Muscle of leg (tissue), 11 donors: ENCODE measurements around the gene PLD5. TPM values are rescaled to one million over a fixed set of nuclear protein-coding genes. Genes with fewer than 3 reads are reported as not detected.
"Not testable (repeated sequence)": the region's sequence is repeated elsewhere in the genome, so short reads cannot be mapped to it uniquely, and the experiment has no call there.

Experiments used
- DNase-seq: peaks from one replicate; pipeline ENCODE4 v3.0.0; 2013
- H3K27ac ChIP-seq: one replicate; pipeline ENCODE4 v1.5.1; 2013; ENCODE audit warnings: mild to moderate bottlenecking, low read length, control low read depth
- H3K27me3 ChIP-seq: one replicate; pipeline ENCODE4 v1.6.1; 2013; ENCODE audit warnings: low read length; ENCODE audit not compliant: control insufficient read depth, insufficient read depth
- H3K36me3 ChIP-seq: one replicate; pipeline ENCODE4 v1.6.1; 2013; ENCODE audit warnings: low read length; ENCODE audit not compliant: control insufficient read depth, insufficient read depth
- H3K4me1 ChIP-seq: one replicate; pipeline ENCODE4 v1.6.1; 2013; ENCODE audit warnings: low read length; ENCODE audit not compliant: control insufficient read depth, insufficient read depth
- H3K4me3 ChIP-seq: one replicate; pipeline ENCODE4 v1.5.1; 2013; ENCODE audit warnings: low read length, control low read depth
- H3K9me3 ChIP-seq: replicated peaks from 2 replicates; pipeline ENCODE4 v1.6.1; 2013; ENCODE audit warnings: low read depth, low read length; ENCODE audit not compliant: control insufficient read depth
- WGBS: methylation state at CpG from one replicate; pipeline ENCODE4 v1.1.5; 2013; ENCODE audit warnings: missing lambda C conversion rate; ENCODE audit not compliant: insufficient coverage; 5-methylcytosine and 5-hydroxymethylcytosine counted together
- polyA plus RNA-seq, 8 donors: library from polyadenylated mRNA; unstranded; fragments of 120-200 nt; gene quantifications; one replicate each; pipeline versions ENCODE4 v1.2.1 to v1.2.3, GENCODE V29; 2013; ENCODE audit warnings: inconsistent platforms in 1 of 8, low replicate concordance in 1 of 8; ENCODE audit not compliant: insufficient read length in 8 of 8, insufficient read depth in 1 of 8
- total RNA-seq: library from RNA; stranded (reverse); fragments of 120-200 nt; gene quantifications from one replicate; pipeline ENCODE4 v1.2.4, GENCODE V29; 2013

Gene PLD5
- total and polyA plus RNA-seq, 9 donors = 0.56 to 1.9 (median 1.2) TPM

GRCh38 chr1:242089911-242090310 is 434.6 kb downstream of the PLD5 start:
- Histone ChIP-seq H3K9me3 (no peaks in the 10 kb centered on the region), H3K4me1 (no peaks in the 10 kb centered on the region), H3K4me3 (no peak overlapping the region), H3K36me3 (no peaks in the 10 kb centered on the region), H3K27me3 (no peaks in the 10 kb centered on the region), H3K27ac (no peak overlapping the region)
- DNase-seq = no peak
- no CpG with 5 or more reads among the region's 5 CpGs for WGBS

GRCh38 chr1:242088875-242089274 is 435.6 kb downstream of the PLD5 start:
- H3K4me3 ChIP-seq = no peak overlapping the region
- WGBS = no CpG with 5 or more reads among the region's 2 CpGs
- H3K4me1 ChIP-seq = no peaks in the 10 kb centered on the region
- H3K27me3 ChIP-seq = no peaks in the 10 kb centered on the region
- H3K27ac ChIP-seq = no peak overlapping the region
- no peaks in the 10 kb centered on the region for H3K36me3 ChIP-seq
- no peaks in the 10 kb centered on the region for H3K9me3 ChIP-seq
- DNase-seq = no peak

GRCh38 chr1:242086706-242087105 is 437.8 kb downstream of the PLD5 start:
- Histone ChIP-seq H3K4me1 (no peaks in the 10 kb centered on the region), H3K9me3 (no peaks in the 10 kb centered on the region), H3K27ac (no peak overlapping the region), H3K4me3 (no peak overlapping the region), H3K27me3 (no peaks in the 10 kb centered on the region), H3K36me3 (no peaks in the 10 kb centered on the region)
- WGBS = 29% methylated on average over 1 of the region's 1 CpG
- no peak for DNase-seq

- Histone ChIP-seq H3K36me3 (no peaks in the 10 kb centered on the region), H3K27ac (no peak overlapping the region), H3K4me1 (no peaks in the 10 kb centered on the region), H3K9me3 (no peaks in the 10 kb centered on the region), H3K4me3 (no peak overlapping the region), H3K27me3 (no peaks in the 10 kb centered on the region)
- WGBS = 94% methylated on average over 2 of the region's 3 CpGs
- DNase-seq = no peak
Observed at GRCh38 chr1:242086093-242086492, 438.4 kb downstream of the PLD5 start.

GRCh38 chr1:242083742-242084141 is 440.8 kb downstream of the PLD5 start:
- no peak overlapping the region for H3K4me3 ChIP-seq
- no peak overlapping the region for H3K27ac ChIP-seq
- H3K9me3 ChIP-seq = no peaks in the 10 kb centered on the region
- no peaks in the 10 kb centered on the region for H3K36me3 ChIP-seq
- no peaks in the 10 kb centered on the region for H3K27me3 ChIP-seq
- no peaks in the 10 kb centered on the region for H3K4me1 ChIP-seq
- peak; percentile 34 for DNase-seq
- WGBS = no CpG with 5 or more reads among the region's 2 CpGs

GRCh38 chr1:242081446-242081845 is 443.1 kb downstream of the PLD5 start:
- Histone ChIP-seq H3K36me3 (no peaks in the 10 kb centered on the region), H3K27ac (no peak overlapping the region), H3K4me1 (no peaks in the 10 kb centered on the region), H3K4me3 (no peak overlapping the region), H3K9me3 (no peaks in the 10 kb centered on the region), H3K27me3 (no peaks in the 10 kb centered on the region)
- 67% methylated on average over 1 of the region's 1 CpG for WGBS
- DNase-seq = no peak

- Histone ChIP-seq H3K36me3 (no peaks in the 10 kb centered on the region), H3K27me3 (no peaks in the 10 kb centered on the region), H3K4me1 (no peaks in the 10 kb centered on the region), H3K4me3 (no peak overlapping the region), H3K9me3 (no peaks in the 10 kb centered on the region), H3K27ac (no peak overlapping the region)
- DNase-seq = no peak
- WGBS = no CpG with 5 or more reads among the region's 2 CpGs
Observed at GRCh38 chr1:242065813-242066212, 458.7 kb downstream of the PLD5 start.

GRCh38 chr1:242062271-242062670 is 462.2 kb downstream of the PLD5 start:
- H3K4me3 ChIP-seq = no peak overlapping the region
- no peaks in the 10 kb centered on the region for H3K36me3 ChIP-seq
- no peaks in the 10 kb centered on the region for H3K4me1 ChIP-seq
- no peak overlapping the region for H3K27ac ChIP-seq
- H3K9me3 ChIP-seq = no peaks in the 10 kb centered on the region
- no peak for DNase-seq
- WGBS = 62% methylated on average over 2 of the region's 3 CpGs
- no peaks in the 10 kb centered on the region for H3K27me3 ChIP-seq

GRCh38 chr1:242059976-242060375 is 464.5 kb downstream of the PLD5 start:
- H3K27me3 ChIP-seq = no peaks in the 10 kb centered on the region
- 90% methylated on average over 10 of the region's 11 CpGs for WGBS
- no peaks in the 10 kb centered on the region for H3K9me3 ChIP-seq
- H3K27ac ChIP-seq = no peak overlapping the region
- no peak overlapping the region for H3K4me3 ChIP-seq
- DNase-seq = no peak
- no peaks in the 10 kb centered on the region for H3K4me1 ChIP-seq
- no peaks in the 10 kb centered on the region for H3K36me3 ChIP-seq

GRCh38 chr1:242058582-242058981 is 465.9 kb downstream of the PLD5 start:
- not testable (repeated sequence) for DNase-seq, H3K9me3 ChIP-seq, H3K27ac ChIP-seq, H3K36me3 ChIP-seq, H3K4me1 ChIP-seq, H3K27me3 ChIP-seq, H3K4me3 ChIP-seq
- 75% methylated on average over 3 of the region's 4 CpGs for WGBS

GRCh38 chr1:242058181-242058580 is 466.3 kb downstream of the PLD5 start:
- not testable (repeated sequence) for H3K4me1 ChIP-seq, H3K9me3 ChIP-seq, H3K27ac ChIP-seq, H3K36me3 ChIP-seq, DNase-seq, H3K4me3 ChIP-seq, H3K27me3 ChIP-seq
- no CpG with 5 or more reads among the region's 3 CpGs for WGBS
